Measurements from ENCODE around the gene SPPL3.

SPPL3 gene

GRCh38 chr12:120722784-120723183 is 181.4 kb downstream of the SPPL3 start:
- no peak overlapping the region for H3K4me3 ChIP-seq (ENCODE audit: low read depth, low read length)
- TF ChIP-seq CTCF (IDR thresholded peaks at IDR 0.05; ENCODE audit: low read depth, low read length), result no peak

GRCh38 chr12:120721866-120722265 is 182.3 kb downstream of the SPPL3 start:
- TF ChIP-seq CTCF (IDR thresholded peaks at IDR 0.05; ENCODE audit: low read depth, low read length), result no peak
- no peak overlapping the region for H3K4me3 ChIP-seq (ENCODE audit: low read depth, low read length)

- TF ChIP-seq CTCF (IDR thresholded peaks at IDR 0.05; ENCODE audit: low read depth, low read length), result no peak
- H3K4me3 ChIP-seq (ENCODE audit: low read depth, low read length), result no peak overlapping the region
These were observed 183.0 kb downstream of the SPPL3 start for GRCh38 chr12:120720987-120721801.

GRCh38 chr12:120720234-120720986 is 183.7 kb downstream of the SPPL3 start:
- no peak for TF ChIP-seq CTCF (IDR thresholded peaks at IDR 0.05; ENCODE audit: low read depth, low read length)

GRCh38 chr12:120719496-120720233 is 184.5 kb downstream of the SPPL3 start:
- no peak for TF ChIP-seq CTCF (IDR thresholded peaks at IDR 0.05; ENCODE audit: low read depth, low read length)
- H3K4me3 ChIP-seq (ENCODE audit: low read depth, low read length), result no peak overlapping the region

More at GRCh38 chr12:120720234-120720986, 183.7 kb downstream of the SPPL3 start:
- no peak overlapping the region for H3K4me3 ChIP-seq (ENCODE audit: low read depth, low read length)

GRCh38 chr12:120719072-120719471 is 185.1 kb downstream of the SPPL3 start:
- no peak overlapping the region for H3K4me3 ChIP-seq (ENCODE audit: low read depth, low read length)

More at GRCh38 chr12:120719072-120719471, 185.1 kb downstream of the SPPL3 start:
- no peak for TF ChIP-seq CTCF (IDR thresholded peaks at IDR 0.05; ENCODE audit: low read depth, low read length)
